ENCODE results near the gene GLCE.

Gene GLCE

GRCh38 chr15:69160141-69160993 lies at the start of gene GLCE:
TSS of gene GLCE (plus strand) at chr15:69160635. CDS start at chr15:69255807, 95,172 bp downstream.
- TF ChIP-seq GATA3 (IDR thresholded peaks at IDR 0.05; ENCODE audit: low read depth, low read length): no peak
- TF ChIP-seq GATA2 (IDR thresholded peaks at IDR 0.05; ENCODE audit: low read depth, low read length): no peak

DNA sequence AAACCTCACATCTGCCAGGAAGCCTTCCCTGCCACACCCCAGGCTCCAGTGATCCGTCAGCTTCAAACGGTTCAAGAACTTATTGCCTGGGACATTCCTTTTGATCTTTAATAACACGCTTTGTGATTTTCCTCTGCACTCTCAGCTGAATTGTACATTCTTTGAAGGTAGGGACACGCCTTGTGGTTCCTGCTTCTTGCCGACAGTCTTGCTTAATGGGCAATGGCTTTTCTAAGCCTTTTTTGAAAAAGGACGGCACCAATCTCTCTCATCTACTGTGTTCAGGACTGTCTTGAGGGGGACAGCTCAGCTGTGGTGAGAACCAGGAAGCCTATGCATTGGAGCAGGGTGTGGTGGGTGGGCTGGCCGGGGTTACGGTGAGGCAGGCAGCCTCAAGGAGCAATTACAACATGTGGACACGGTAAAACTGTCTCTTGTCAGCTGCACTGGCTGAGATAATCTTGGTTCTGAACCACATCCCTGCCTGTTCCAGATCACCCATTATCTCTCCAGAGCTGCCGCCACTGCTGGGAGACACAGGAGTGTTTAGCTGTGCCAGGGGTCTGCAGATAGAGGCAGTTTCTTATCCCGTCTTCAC lies 46.0 kb upstream of the GLCE start:
- no peak for TF ChIP-seq GATA3 (IDR thresholded peaks at IDR 0.05; ENCODE audit: low read depth, low read length)
- TF ChIP-seq GATA2 (IDR thresholded peaks at IDR 0.05; ENCODE audit: low read depth, low read length): no peak

DNA sequence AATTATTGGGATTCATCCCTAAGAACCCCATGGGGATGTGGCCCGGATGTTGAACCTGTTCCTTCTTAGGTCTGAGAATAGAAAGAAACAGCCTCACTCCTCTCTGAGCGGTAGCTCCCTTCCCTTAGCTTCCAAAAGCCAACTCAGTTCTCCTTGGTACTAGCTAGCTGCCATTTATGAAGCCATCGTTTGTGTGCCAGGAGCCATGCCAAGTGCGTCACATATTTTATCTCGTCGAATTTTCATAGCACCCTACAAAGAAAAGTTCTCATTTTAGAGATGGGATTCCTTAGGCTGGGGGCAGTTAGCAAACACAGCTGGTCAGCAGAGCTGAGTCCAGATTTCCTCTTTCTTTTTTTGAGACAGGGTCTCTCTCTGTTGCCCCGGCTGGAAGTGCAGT lies 45.4 kb upstream of the GLCE start:
- TF ChIP-seq GATA3 (IDR thresholded peaks at IDR 0.05; ENCODE audit: low read depth, low read length) (no peak), GATA2 (IDR thresholded peaks at IDR 0.05; ENCODE audit: low read depth, low read length) (no peak)

- TF ChIP-seq GATA2 (IDR thresholded peaks at IDR 0.05; ENCODE audit: low read depth, low read length) (no peak), GATA3 (IDR thresholded peaks at IDR 0.05; ENCODE audit: low read depth, low read length) (no peak)
Observed at GRCh38 chr15:69116391-69116790, 44.0 kb upstream of the GLCE start.

GRCh38 chr15:69117431-69117871 lies 43.0 kb upstream of the GLCE start:
- TF ChIP-seq GATA3 (IDR thresholded peaks at IDR 0.05; ENCODE audit: low read depth, low read length) (no peak), GATA2 (IDR thresholded peaks at IDR 0.05; ENCODE audit: low read depth, low read length) (no peak)

- TF ChIP-seq GATA3 (IDR thresholded peaks at IDR 0.05; ENCODE audit: low read depth, low read length) (no peak), GATA2 (IDR thresholded peaks at IDR 0.05; ENCODE audit: low read depth, low read length) (no peak)
Observed at GRCh38 chr15:69118089-69118488, 42.3 kb upstream of the GLCE start.

GRCh38 chr15:69119001-69119400 lies 41.4 kb upstream of the GLCE start:
- TF ChIP-seq GATA2 (IDR thresholded peaks at IDR 0.05; ENCODE audit: low read depth, low read length) (no peak), GATA3 (IDR thresholded peaks at IDR 0.05; ENCODE audit: low read depth, low read length) (no peak)

DNA sequence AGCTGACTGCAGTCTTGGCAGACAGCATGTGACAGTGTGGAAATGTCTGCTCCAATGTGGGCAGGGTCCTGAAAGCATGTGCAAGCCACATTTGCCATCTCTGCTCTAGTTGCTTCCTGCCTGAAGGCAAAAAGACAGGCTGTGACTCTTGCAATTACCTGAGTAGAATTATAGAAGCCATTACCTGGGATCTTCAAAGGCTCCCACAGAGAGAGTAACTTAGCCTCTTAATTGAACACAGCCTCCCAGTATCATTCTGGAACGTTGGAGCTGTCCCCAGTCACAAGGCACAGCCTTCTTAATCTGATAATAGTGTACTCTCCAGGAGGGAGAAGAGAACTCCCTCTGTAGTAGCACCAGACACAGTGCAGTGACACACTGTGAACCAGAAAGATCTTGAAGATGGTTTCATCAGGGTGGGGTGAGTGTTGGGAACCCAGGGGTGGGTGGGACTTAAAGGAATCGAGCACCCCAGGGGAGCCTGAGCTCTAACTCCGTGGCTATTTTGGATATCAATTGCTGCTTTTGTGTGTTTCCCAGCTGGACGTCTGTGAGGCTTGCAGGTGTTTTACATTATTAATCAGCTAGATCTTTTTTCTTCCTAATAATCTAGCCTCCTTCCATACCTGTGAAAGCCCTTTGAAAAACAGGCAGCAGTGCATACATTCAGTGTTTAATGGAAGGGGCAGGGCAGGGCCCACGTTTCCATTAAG lies 40.6 kb upstream of the GLCE start:
- TF ChIP-seq GATA3 (IDR thresholded peaks at IDR 0.05; ENCODE audit: low read depth, low read length) (no peak), GATA2 (IDR thresholded peaks at IDR 0.05; ENCODE audit: low read depth, low read length) (no peak)

DNA sequence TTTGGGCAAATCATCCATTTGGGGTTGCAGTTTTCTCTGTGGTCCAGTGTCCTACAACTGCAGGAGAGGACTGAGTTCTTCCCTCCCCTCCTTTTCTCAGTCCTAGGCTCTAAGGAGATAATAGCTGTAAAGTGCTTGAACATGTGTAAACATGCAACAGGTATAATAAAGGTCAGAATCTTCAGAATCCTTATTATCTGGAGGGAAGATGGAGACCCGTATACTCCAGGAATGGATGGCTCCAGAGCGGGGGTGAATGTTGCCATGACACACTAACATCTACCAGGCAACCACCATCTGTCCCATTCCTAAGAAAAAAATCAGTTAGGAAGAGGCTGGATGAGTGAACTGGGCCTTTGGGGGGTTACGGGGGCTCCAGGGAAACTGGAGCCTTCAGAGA lies 39.7 kb upstream of the GLCE start:
- no peak for TF ChIP-seq GATA2 (IDR thresholded peaks at IDR 0.05; ENCODE audit: low read depth, low read length)
- no peak for TF ChIP-seq GATA3 (IDR thresholded peaks at IDR 0.05; ENCODE audit: low read depth, low read length)

GRCh38 chr15:69121198-69121828 lies 39.1 kb upstream of the GLCE start:
- no peak for TF ChIP-seq GATA3 (IDR thresholded peaks at IDR 0.05; ENCODE audit: low read depth, low read length)
- TF ChIP-seq GATA2 (IDR thresholded peaks at IDR 0.05; ENCODE audit: low read depth, low read length): no peak

- TF ChIP-seq GATA2 (IDR thresholded peaks at IDR 0.05; ENCODE audit: low read depth, low read length) (no peak), GATA3 (IDR thresholded peaks at IDR 0.05; ENCODE audit: low read depth, low read length) (no peak)
Observed at GRCh38 chr15:69125236-69125635, 35.2 kb upstream of the GLCE start.

DNA sequence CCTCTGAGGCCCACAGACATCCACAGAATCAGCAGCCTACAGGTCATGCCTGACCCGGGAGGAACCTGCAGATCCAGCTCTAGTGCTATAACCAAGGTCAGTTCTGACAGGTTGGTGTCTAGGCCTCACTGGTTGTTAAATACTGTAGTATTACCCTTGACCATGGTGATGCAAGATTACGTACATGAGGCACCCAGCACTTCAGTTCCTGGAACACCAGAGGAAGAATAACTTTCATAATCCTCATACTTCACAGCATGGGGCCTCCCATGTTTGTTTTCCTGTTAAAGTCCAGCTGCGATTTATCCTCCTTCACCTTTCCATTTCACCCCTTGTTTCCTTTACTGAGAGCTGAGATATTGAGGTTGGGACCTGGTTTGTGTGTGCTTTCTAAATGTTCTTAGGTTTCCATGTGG lies 34.4 kb upstream of the GLCE start:
- TF ChIP-seq GATA2 (IDR thresholded peaks at IDR 0.05; ENCODE audit: low read depth, low read length) (no peak), GATA3 (IDR thresholded peaks at IDR 0.05; ENCODE audit: low read depth, low read length) (no peak)

DNA sequence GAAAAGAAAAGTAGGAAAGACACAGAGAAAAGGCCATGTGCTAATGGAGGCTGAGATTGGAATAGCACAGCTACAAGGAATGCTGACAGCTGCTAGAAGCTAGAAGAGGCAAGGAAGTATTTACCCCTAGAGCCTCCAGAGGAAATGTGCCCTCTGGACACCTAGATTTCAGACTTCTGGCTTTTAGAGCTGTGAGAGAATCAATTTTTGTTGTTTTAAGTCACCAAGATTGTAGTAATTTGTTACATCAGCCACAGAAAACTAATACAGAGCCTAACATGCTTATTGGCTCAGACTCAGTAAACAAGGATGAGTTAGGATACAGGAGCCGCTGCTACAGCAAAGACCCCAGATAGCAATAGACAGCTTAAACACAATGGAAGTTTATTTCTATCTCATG lies 33.1 kb upstream of the GLCE start:
- TF ChIP-seq GATA2 (IDR thresholded peaks at IDR 0.05; ENCODE audit: low read depth, low read length) (no peak), GATA3 (IDR thresholded peaks at IDR 0.05; ENCODE audit: low read depth, low read length) (no peak)

All from SH-SY5Y (cell line).